GM23248 (cell line): Measurements from ENCODE around the gene GDNF. TPM values are rescaled to one million over a fixed set of nuclear protein-coding genes. Genes with fewer than 3 reads are reported as not detected.

Experiments used
- DNase-seq: peaks from one replicate; pipeline ENCODE4 v3.0.0-alpha.2; 2015
- H2AFZ ChIP-seq: fragments of 200-600 bp; sonication (generic); 2 replicates; pipeline ENCODE4 v1.6.1; 2016; ENCODE audit warnings: antibody characterized with exemption
- H3F3A ChIP-seq: fragments of 200-600 bp; sonication (generic); 2 replicates; pipeline ENCODE4 v1.6.1; 2016; ENCODE audit warnings: mild to moderate bottlenecking, antibody characterized with exemption, mixed run types; ENCODE audit not compliant: insufficient read depth
- H3K27ac ChIP-seq: fragments of 200-600 bp; sonication (generic); 2 replicates; pipeline ENCODE4 v1.5.1; 2016; ENCODE audit warnings: mild to moderate bottlenecking
- H3K27me3 ChIP-seq: fragments of 200-600 bp; sonication (generic); replicated peaks from 2 replicates; pipeline ENCODE4 v1.6.1; 2016; ENCODE audit warnings: mild to moderate bottlenecking; ENCODE audit not compliant: insufficient read depth
- H3K36me3 ChIP-seq: fragments of 200-600 bp; sonication (generic); 2 replicates; pipeline ENCODE4 v1.6.1; 2016; ENCODE audit warnings: low read depth, mild to moderate bottlenecking
- H3K4me1 ChIP-seq: fragments of 200-600 bp; sonication (generic); 2 replicates; pipeline ENCODE4 v1.6.1; 2016; ENCODE audit warnings: mild to moderate bottlenecking; ENCODE audit not compliant: insufficient read depth
- H3K4me2 ChIP-seq: fragments of 200-600 bp; sonication (generic); one replicate; pipeline ENCODE4 v1.6.1; 2016; ENCODE audit warnings: mild to moderate bottlenecking; ENCODE audit not compliant: unreplicated experiment
- H3K4me3 ChIP-seq: fragments of 200-600 bp; sonication (generic); 2 replicates; pipeline ENCODE4 v1.5.1; 2016; ENCODE audit warnings: mild to moderate bottlenecking
- H3K79me2 ChIP-seq: fragments of 200-600 bp; sonication (generic); 2 replicates; pipeline ENCODE4 v1.6.1; 2016; ENCODE audit warnings: mild to moderate bottlenecking; ENCODE audit not compliant: insufficient read depth
- H3K9ac ChIP-seq: fragments of 200-600 bp; sonication (generic); 2 replicates; pipeline ENCODE4 v1.6.1; 2016; ENCODE audit warnings: mild to moderate bottlenecking
- H3K9me2 ChIP-seq: fragments of 200-600 bp; sonication (generic); 2 replicates; pipeline ENCODE4 v1.6.1; 2016; ENCODE audit warnings: mixed run types, mild to moderate bottlenecking, moderate library complexity; ENCODE audit not compliant: insufficient read depth
- H3K9me3 ChIP-seq: fragments of 200-600 bp; sonication (generic); one replicate; pipeline ENCODE4 v1.6.1; 2017; ENCODE audit warnings: low read depth
- H4K20me1 ChIP-seq: fragments of 200-600 bp; sonication (generic); 2 replicates; pipeline ENCODE4 v1.6.0; 2016; ENCODE audit not compliant: insufficient read depth
- EZH2 ChIP-seq: fragments of 200-600 bp; sonication (generic); IDR thresholded peaks from 2 replicates; pipeline ENCODE4 v1.6.1; 2018; ENCODE audit warnings: antibody characterized with exemption, mild to moderate bottlenecking; ENCODE audit not compliant: insufficient read depth, poor library complexity, severe bottlenecking
- EZH2phosphoT487 ChIP-seq: fragments of 200-600 bp; sonication (generic); IDR thresholded peaks from 2 replicates; pipeline ENCODE4 v1.6.1; 2018; ENCODE audit warnings: antibody characterized with exemption, moderate library complexity, mild to moderate bottlenecking, low read depth; ENCODE audit not compliant: insufficient read depth
- WGBS, 2 experiments: methylation state at CpG; one replicate each; pipeline ENCODE4 v1.1.6; 2015 to 2017; ENCODE audit warnings: low lambda C conversion rate in 2 of 2, low coverage in 1 of 2; ENCODE audit errors: missing lambda C conversion rate in 2 of 2; 5-methylcytosine and 5-hydroxymethylcytosine counted together
- in situ Hi-C: fragments of 300-500 bp; cut with MboI; formaldehyde crosslinking; loops from 2 replicates; pipeline ENCODE4 v1.15.0; 2020
- polyA plus RNA-seq: library from polyadenylated mRNA; unstranded; fragments of >200 nt; fragmentation: Nextera tagmentation; extraction: Ambion mirVana; gene quantifications from 2 replicates; pipeline ENCODE4 v1.2.1, GENCODE V29; 2016
- total RNA-seq: library from RNA; depleted of rRNA; stranded (reverse); fragments of >200 nt; shearing (Covaris generic); gene quantifications from 2 replicates; pipeline ENCODE4 v1.2.3, GENCODE V29; 2014

GDNF gene
- total and polyA plus RNA-seq, 2 experiments from 2014 or later, result 1.7 to 2.9 TPM

DNA sequence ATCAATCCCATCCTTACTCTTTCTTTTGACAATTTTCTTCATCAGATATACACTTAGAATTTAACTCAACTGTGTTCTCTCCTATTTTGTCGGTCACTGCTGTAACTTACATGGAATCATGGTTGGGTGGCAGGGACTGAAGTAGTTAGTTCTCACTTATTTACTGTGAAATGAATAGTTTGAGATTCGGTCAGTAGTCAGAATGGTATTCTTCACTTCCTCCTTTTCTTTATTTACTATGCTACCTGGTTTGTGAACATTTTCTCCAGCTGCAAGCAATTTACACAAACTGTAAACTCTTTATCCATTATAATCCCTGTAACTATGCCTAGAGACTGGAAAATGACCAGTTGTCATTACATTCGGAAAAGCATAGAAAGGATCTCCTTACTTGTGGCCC lies 41.5 kb upstream of the GDNF start:
- TF ChIP-seq EZH2 (no peak), EZH2phosphoT487 (no peak)
- no peak overlapping the region for H2AFZ ChIP-seq
- peaks cover under 1% of the 10 kb centered on the region; the same call in 1 of the 2 replicates for H3F3A ChIP-seq
- DNase-seq, result no peak
- no peak overlapping the region for H3K4me2 ChIP-seq
- no peaks in the 10 kb centered on the region for H4K20me1 ChIP-seq
- H3K79me2 ChIP-seq, result no peaks in the 10 kb centered on the region
- H3K4me1 ChIP-seq, result no peaks in the 10 kb centered on the region; the same call in 1 of the 2 replicates
- H3K27ac ChIP-seq, result no peak overlapping the region
- no peaks in the 10 kb centered on the region for H3K36me3 ChIP-seq
- H3K9me2 ChIP-seq, result no peaks in the 10 kb centered on the region
- H3K9ac ChIP-seq, result no peak overlapping the region
- no peaks in the 10 kb centered on the region for H3K9me3 ChIP-seq
- H3K4me3 ChIP-seq, result no peak overlapping the region
- H3K27me3 ChIP-seq, result no peaks in the 10 kb centered on the region
- 92% methylated on average over 3 of the region's 3 CpGs for whole genome bisulfite sequencing, 2 experiments
- in situ Hi-C loops, result no loop called here

- Histone ChIP-seq H3K4me3 (no peak overlapping the region), H3F3A (peaks cover 21% of the 10 kb centered on the region), H3K9me2 (no peaks in the 10 kb centered on the region), H3K27me3 (no peaks in the 10 kb centered on the region), H3K9me3 (no peaks in the 10 kb centered on the region), H2AFZ (no peak overlapping the region), H4K20me1 (no peaks in the 10 kb centered on the region), H3K36me3 (no peaks in the 10 kb centered on the region), H3K4me2 (no peak overlapping the region), H3K79me2 (no peaks in the 10 kb centered on the region), H3K27ac (no peak overlapping the region), H3K9ac (no peak overlapping the region), H3K4me1 (peaks cover 17% of the 10 kb centered on the region)
- DNase-seq, result no peak
- TF ChIP-seq EZH2 (no peak), EZH2phosphoT487 (no peak)
- WGBS, 2 experiments, result 72 to 79% methylated on average over 3 of the region's 3 CpGs
- in situ Hi-C loops, result no loop called here
Measured at GRCh38 chr5:37876943-37877342, 37.1 kb upstream of the GDNF start.

DNA sequence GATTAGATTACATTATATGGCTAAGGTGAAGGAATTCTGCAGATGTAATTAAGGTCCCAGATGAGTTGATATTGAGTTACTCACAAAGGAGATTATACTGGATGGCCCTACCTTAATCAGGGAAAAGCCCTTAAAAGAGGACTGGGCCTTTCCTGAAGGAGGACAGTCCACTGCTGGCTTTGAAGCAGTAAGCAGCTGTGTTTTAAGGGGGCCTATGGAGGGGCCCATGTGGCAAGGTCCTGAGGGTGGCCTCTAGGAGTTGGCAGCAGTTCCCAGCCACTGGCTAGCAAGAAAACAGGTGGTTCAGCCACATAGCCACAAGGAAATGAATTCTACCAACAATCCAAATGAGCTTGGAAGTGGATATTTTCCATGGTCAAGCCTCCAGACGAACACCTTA lies 36.4 kb upstream of the GDNF start:
- Histone ChIP-seq H3F3A (peaks cover 21% of the 10 kb centered on the region), H3K4me1 (peaks cover 24% of the 10 kb centered on the region), H3K9ac (no peak overlapping the region), H3K79me2 (no peaks in the 10 kb centered on the region), H3K4me3 (no peak overlapping the region), H3K27ac (no peak overlapping the region), H3K27me3 (no peaks in the 10 kb centered on the region), H3K9me3 (no peaks in the 10 kb centered on the region), H4K20me1 (no peaks in the 10 kb centered on the region), H3K36me3 (no peaks in the 10 kb centered on the region), H2AFZ (no peak overlapping the region), H3K9me2 (no peaks in the 10 kb centered on the region), H3K4me2 (no peak overlapping the region)
- no peak for TF ChIP-seq EZH2
- no peak for TF ChIP-seq EZH2phosphoT487
- in situ Hi-C loops, result no loop called here
- WGBS, 2 experiments, result 72 to 93% methylated on average over 1 of the region's 1 CpG
- no peak for DNase-seq

DNA sequence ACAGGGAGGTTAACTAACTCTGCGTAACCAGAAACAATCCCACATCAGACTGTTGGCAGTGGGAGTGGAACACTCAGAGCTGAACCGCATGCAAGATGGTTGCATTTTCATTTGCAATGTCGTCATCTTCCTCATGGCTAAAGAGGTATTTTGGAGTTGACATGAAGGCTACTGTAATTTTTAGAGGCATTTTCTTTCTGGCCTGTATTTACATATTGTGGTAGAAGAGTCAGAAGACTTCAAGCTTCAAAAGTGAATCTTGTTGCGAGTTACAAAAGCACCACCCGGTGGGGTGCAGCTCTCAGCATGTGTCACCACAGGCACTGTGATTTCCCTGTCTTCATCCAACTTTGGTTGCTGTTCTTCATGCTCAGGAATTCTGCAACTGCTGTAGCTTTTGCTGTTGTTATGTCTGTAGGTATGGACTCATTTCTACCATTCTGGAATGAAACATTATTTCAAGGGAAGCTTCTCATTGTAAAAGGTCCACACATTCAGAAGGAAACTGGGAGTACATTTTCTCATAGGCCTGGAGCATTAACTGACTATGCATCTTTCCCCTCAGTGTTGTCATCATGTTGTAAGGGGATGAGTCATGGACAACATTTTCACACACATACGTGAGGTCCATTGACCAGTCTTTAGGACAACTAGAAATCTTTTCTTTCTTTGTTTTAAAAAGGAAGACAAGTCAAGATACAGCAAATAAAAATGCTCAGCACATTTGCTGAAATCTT lies 35.4 kb upstream of the GDNF start:
- no peak for TF ChIP-seq EZH2phosphoT487
- TF ChIP-seq EZH2, result no peak
- Histone ChIP-seq H3K4me1 (peaks cover 32% of the 10 kb centered on the region), H3K9me2 (no peaks in the 10 kb centered on the region), H4K20me1 (no peaks in the 10 kb centered on the region), H3K9me3 (no peaks in the 10 kb centered on the region), H3K27me3 (no peaks in the 10 kb centered on the region), H2AFZ (peak overlapping the region; percentile 56; the same call in 1 of the 2 replicates), H3K4me3 (no peak overlapping the region), H3K27ac (peak overlapping the region; percentile 81), H3K79me2 (no peaks in the 10 kb centered on the region), H3K36me3 (no peaks in the 10 kb centered on the region), H3K9ac (peak overlapping the region; percentile 48), H3F3A (peaks cover 29% of the 10 kb centered on the region), H3K4me2 (peak overlapping the region; percentile 9)
- in situ Hi-C loops, result no loop called here
- peak; percentile 91 for DNase-seq
- WGBS, 2 experiments, result 36 to 42% methylated on average over 6 of the region's 6 CpGs

DNA sequence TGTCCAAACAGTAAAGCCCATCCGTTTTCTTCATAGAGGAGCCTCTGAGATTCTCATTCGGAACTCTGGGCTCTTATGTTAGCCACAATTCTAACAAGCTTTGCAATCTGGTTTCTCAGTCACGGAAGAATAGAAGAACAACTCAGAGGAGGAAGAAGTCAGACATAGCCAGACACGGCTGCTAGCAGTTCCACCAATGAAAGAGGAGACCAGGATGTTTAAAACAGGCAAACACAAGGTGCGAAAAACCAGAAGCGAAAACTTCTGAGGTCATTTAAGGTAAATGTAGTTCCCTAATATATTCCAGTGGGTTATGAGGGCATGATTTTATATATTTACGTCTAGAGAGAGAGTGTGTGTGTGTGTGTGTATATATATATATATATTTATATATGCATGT lies 34.1 kb upstream of the GDNF start:
- no peaks in the 10 kb centered on the region for H3K9me3 ChIP-seq
- no peak overlapping the region for H2AFZ ChIP-seq
- DNase-seq, result no peak
- TF ChIP-seq EZH2phosphoT487 (no peak), EZH2 (no peak)
- no peak overlapping the region for H3K4me2 ChIP-seq
- no peak overlapping the region for H3K9ac ChIP-seq
- H3K27ac ChIP-seq, result no peak overlapping the region
- H3K36me3 ChIP-seq, result no peaks in the 10 kb centered on the region
- no peaks in the 10 kb centered on the region for H4K20me1 ChIP-seq
- peaks cover 43% of the 10 kb centered on the region for H3K4me1 ChIP-seq
- no peaks in the 10 kb centered on the region for H3K9me2 ChIP-seq
- no peaks in the 10 kb centered on the region for H3K27me3 ChIP-seq
- H3K79me2 ChIP-seq, result no peaks in the 10 kb centered on the region
- H3K4me3 ChIP-seq, result no peak overlapping the region
- 95 to 98% methylated on average over 7 of the region's 7 CpGs for WGBS, 2 experiments
- peaks cover 33% of the 10 kb centered on the region for H3F3A ChIP-seq
- in situ Hi-C loops, result no loop called here
